SK-N-SH treated with all-trans-retinoic acid at 6 μM for 48 hours (cell line): ENCODE measurements around the gene ABHD10.

Experiments
- BACH2 ChIP-seq: fragments of 250-450 bp; sonication (Bioruptor Pico); IDR thresholded peaks from 2 replicates; pipeline ENCODE4 v1.9.0; 2021; ENCODE audit warnings: mild to moderate bottlenecking, borderline replicate concordance
- CSDC2 ChIP-seq: fragments of 250-450 bp; sonication (Bioruptor Pico); IDR thresholded peaks from 2 replicates; pipeline ENCODE4 v1.5.0; 2020; ENCODE audit warnings: mild to moderate bottlenecking, moderate library complexity
- GLIS3 ChIP-seq: fragments of 250-450 bp; sonication (Bioruptor Pico); IDR thresholded peaks from 2 replicates; pipeline ENCODE4 v1.5.0; 2020; ENCODE audit warnings: mild to moderate bottlenecking, moderate library complexity
- OSR1 ChIP-seq: fragments of 250-450 bp; sonication (Bioruptor Pico); IDR thresholded peaks from 2 replicates; pipeline ENCODE4 v1.8.0; 2022; ENCODE audit warnings: moderate library complexity, mild to moderate bottlenecking, inconsistent platforms
- RARB ChIP-seq: fragments of 250-450 bp; sonication (Bioruptor Pico); IDR thresholded peaks from 2 replicates; pipeline ENCODE4 v1.8.0; 2021; ENCODE audit warnings: mild to moderate bottlenecking, moderate library complexity
- SNAI2 ChIP-seq: fragments of 250-450 bp; sonication (Bioruptor Pico); IDR thresholded peaks from 2 replicates; pipeline ENCODE4 v1.5.0; 2020; ENCODE audit warnings: mild to moderate bottlenecking, moderate library complexity
- TCF4 ChIP-seq: fragments of 250-450 bp; sonication (Bioruptor Pico); IDR thresholded peaks from 2 replicates; pipeline ENCODE4 v1.8.0; 2021; ENCODE audit warnings: mild to moderate bottlenecking, moderate library complexity, borderline replicate concordance
- ZFP3 ChIP-seq: fragments of 250-450 bp; sonication (Bioruptor Pico); IDR thresholded peaks from 2 replicates; pipeline ENCODE4 v1.5.0; 2020; ENCODE audit warnings: mild to moderate bottlenecking, moderate library complexity
- ZFP30 ChIP-seq: fragments of 450-650 bp; formaldehyde crosslinking; IDR thresholded peaks from 2 replicates; pipeline ENCODE4 v1.5.0; 2022; ENCODE audit warnings: mild to moderate bottlenecking, moderate library complexity
- TF ChIP-seq, protein P1 (sequence below): fragments of 250-450 bp; sonication (Bioruptor Pico); IDR thresholded peaks from 2 replicates; pipeline ENCODE4 v1.8.0; 2020; ENCODE audit warnings: mild to moderate bottlenecking, moderate library complexity, borderline replicate concordance
- TF ChIP-seq, protein P2 (sequence below): fragments of 250-450 bp; sonication (Bioruptor Pico); IDR thresholded peaks from 2 replicates; pipeline ENCODE4 v1.5.1; 2020; ENCODE audit warnings: low read depth, mild to moderate bottlenecking, moderate library complexity

DNA sequence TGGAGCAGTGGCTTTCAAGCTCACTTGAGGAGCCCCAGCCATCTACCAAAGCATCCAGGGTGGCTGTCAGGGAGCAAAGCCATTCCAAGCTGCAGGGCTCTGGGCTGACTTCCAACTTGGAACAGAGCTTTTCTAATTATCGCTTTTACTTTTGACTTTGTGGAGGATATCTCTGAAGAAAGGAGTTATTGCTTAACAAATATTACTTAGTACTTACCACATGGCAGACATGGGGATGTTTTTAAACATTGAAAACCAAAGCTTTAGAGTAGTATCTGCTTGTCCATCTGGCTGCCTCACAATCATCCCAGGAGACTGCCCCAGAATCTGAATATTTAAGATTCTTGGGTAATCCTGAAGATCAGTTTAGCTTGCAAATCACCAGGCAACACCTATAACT, 28.8 kb downstream of the ABHD10 start:
- TF ChIP-seq CSDC2 (CRISPR knock-in tag) (0 out of 2 replicates have a peak, but pooled peaks have one; percentile 28), ZFP30 (CRISPR knock-in tag) (no peak), ZFP3 (no peak), OSR1 (CRISPR knock-in tag) (no peak), BACH2 (CRISPR knock-in tag) (no peak), GLIS3 (CRISPR knock-in tag) (no peak), TCF4 (CRISPR knock-in tag) (no peak), SNAI2 (no peak), RARB (CRISPR knock-in tag) (no peak)
- TF ChIP-seq, protein P1, sequence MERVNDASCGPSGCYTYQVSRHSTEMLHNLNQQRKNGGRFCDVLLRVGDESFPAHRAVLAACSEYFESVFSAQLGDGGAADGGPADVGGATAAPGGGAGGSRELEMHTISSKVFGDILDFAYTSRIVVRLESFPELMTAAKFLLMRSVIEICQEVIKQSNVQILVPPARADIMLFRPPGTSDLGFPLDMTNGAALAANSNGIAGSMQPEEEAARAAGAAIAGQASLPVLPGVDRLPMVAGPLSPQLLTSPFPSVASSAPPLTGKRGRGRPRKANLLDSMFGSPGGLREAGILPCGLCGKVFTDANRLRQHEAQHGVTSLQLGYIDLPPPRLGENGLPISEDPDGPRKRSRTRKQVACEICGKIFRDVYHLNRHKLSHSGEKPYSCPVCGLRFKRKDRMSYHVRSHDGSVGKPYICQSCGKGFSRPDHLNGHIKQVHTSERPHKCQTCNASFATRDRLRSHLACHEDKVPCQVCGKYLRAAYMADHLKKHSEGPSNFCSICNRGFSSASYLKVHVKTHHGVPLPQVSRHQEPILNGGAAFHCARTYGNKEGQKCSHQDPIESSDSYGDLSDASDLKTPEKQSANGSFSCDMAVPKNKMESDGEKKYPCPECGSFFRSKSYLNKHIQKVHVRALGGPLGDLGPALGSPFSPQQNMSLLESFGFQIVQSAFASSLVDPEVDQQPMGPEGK = no peak
- TF ChIP-seq, protein P2, sequence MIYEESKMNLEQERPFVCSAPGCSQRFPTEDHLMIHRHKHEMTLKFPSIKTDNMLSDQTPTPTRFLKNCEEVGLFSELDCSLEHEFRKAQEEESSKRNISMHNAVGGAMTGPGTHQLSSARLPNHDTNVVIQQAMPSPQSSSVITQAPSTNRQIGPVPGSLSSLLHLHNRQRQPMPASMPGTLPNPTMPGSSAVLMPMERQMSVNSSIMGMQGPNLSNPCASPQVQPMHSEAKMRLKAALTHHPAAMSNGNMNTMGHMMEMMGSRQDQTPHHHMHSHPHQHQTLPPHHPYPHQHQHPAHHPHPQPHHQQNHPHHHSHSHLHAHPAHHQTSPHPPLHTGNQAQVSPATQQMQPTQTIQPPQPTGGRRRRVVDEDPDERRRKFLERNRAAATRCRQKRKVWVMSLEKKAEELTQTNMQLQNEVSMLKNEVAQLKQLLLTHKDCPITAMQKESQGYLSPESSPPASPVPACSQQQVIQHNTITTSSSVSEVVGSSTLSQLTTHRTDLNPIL (CRISPR knock-in tag) = no peak
